DMS53 (cell line): ENCODE data around the gene CREBBP.

ENCODE experiments used
- DNase-seq: peaks from one replicate; lab custom pipeline; 2025; lab: John Stamatoyannopoulos, UW

CREBBP gene

GRCh38 chr16:3856367-3857141 is 24.0 kb downstream of the CREBBP start:
- DNase-seq = no peak

- no peak for DNase-seq
Measured at GRCh38 chr16:3854750-3855541, 25.6 kb downstream of the CREBBP start.

- no peak for DNase-seq
Measured at GRCh38 chr16:3850544-3850899, 30.0 kb downstream of the CREBBP start.

- no peak for DNase-seq
Measured at GRCh38 chr16:3849751-3850543, 30.6 kb downstream of the CREBBP start.

GRCh38 chr16:3846595-3847091 is 33.9 kb downstream of the CREBBP start:
- no peak for DNase-seq

GRCh38 chr16:3846087-3846486 is 34.4 kb downstream of the CREBBP start:
- DNase-seq = no peak

- DNase-seq = no peak
Measured at GRCh38 chr16:3842994-3843393, 37.5 kb downstream of the CREBBP start.

GRCh38 chr16:3841729-3842508 is 38.6 kb downstream of the CREBBP start:
- DNase-seq = no peak

GRCh38 chr16:3839402-3840184 is 40.9 kb downstream of the CREBBP start:
- no peak for DNase-seq

GRCh38 chr16:3838600-3839401 is 41.7 kb downstream of the CREBBP start:
- DNase-seq = no peak

- no peak for DNase-seq
Measured at GRCh38 chr16:3837851-3838586, 42.5 kb downstream of the CREBBP start.

GRCh38 chr16:3836641-3837040 is 43.9 kb downstream of the CREBBP start:
- DNase-seq = no peak

- DNase-seq = no peak
Measured at GRCh38 chr16:3835089-3835602, 45.4 kb downstream of the CREBBP start.

GRCh38 chr16:3832668-3833067 is 47.8 kb downstream of the CREBBP start:
- no peak for DNase-seq

- DNase-seq = no peak
Measured at GRCh38 chr16:3830625-3831254, 49.8 kb downstream of the CREBBP start.

GRCh38 chr16:3829631-3830536 is 50.6 kb downstream of the CREBBP start:
- DNase-seq = no peak

GRCh38 chr16:3825940-3826339 is 54.6 kb downstream of the CREBBP start:
- DNase-seq = no peak
